GM12878 (cell line): ENCODE measurements around the gene FCRL2. TPM values are rescaled to one million over a fixed set of nuclear protein-coding genes. Genes with fewer than 3 reads are reported as not detected.

Source experiments
- ATAC-seq: fragments of 200-7000 bp; cut with Tn5 transposase; 3 replicates; pipeline ENCODE4 v1.9.1; 2020; ENCODE audit warnings: mild to moderate bottlenecking, moderate library complexity
- BruUV-seq: library from RNA; stranded (reverse); fragments of 400-500 nt; replicated peaks from 2 replicates; lab custom pipeline; 2021; lab: Mats Ljungman, UMichigan
- CTCF ChIA-PET: fragments of 300-600 bp; sonication (Branson Sonifier 250); formaldehyde crosslinking; extraction: SDS; loops from one replicate; lab custom pipeline; 2021; ENCODE audit warnings: inconsistent platforms; lab: Yijun Ruan, JAX
- POLR2A ChIA-PET: fragments of 350-600 bp; formaldehyde crosslinking; extraction: SDS; loops from one replicate; lab custom pipeline; 2021; ENCODE audit warnings: inconsistent platforms; lab: Charles Lee
- RAD21 ChIA-PET: fragments of 300-600 bp; sonication (Branson Sonifier 250); formaldehyde crosslinking; loops from one replicate; lab custom pipeline; 2023; ENCODE audit warnings: antibody characterized with exemption; ENCODE audit not compliant: unreplicated experiment; lab: Charles Lee
- SMC1A ChIA-PET: fragments of 300-600 bp; sonication (Branson Sonifier 250); formaldehyde crosslinking; loops from one replicate; lab custom pipeline; 2023; ENCODE audit not compliant: unreplicated experiment, uncharacterized antibody; lab: Charles Lee
- DNase-seq: peaks from one replicate; pipeline ENCODE4 v3.0.0-alpha.2; 2011; ENCODE audit warnings: low read depth, low spot score
- FAIRE-seq: peaks from 3 replicates; lab custom pipeline; 2011; peaks lifted over from hg19 to GRCh38; lab: Jason Lieb, UNC
- H2AFZ ChIP-seq: 2 replicates; pipeline ENCODE4 v1.6.0; 2011; ENCODE audit warnings: low read depth, low read length, control low read depth; ENCODE audit not compliant: control insufficient read depth
- H3K27ac ChIP-seq: 2 replicates; pipeline ENCODE4 v1.5.1; 2011; ENCODE audit warnings: control low read depth; ENCODE audit not compliant: control insufficient read depth, insufficient read depth
- H3K27me3 ChIP-seq, 2 experiments: replicated peaks in 1 of 2; 2 replicates each; pipeline versions ENCODE4 v1.6.0 to v1.6.1; 2011; ENCODE audit warnings: low read length in 1 of 2; ENCODE audit not compliant: control insufficient read depth in 2 of 2, insufficient read depth in 2 of 2
- H3K36me3 ChIP-seq, 2 experiments: 2 replicates each; pipeline ENCODE4 v1.5.1; 2011; ENCODE audit warnings: low read length in 1 of 2; ENCODE audit not compliant: control insufficient read depth in 2 of 2, insufficient read depth in 2 of 2
- H3K4me1 ChIP-seq: 2 replicates; pipeline ENCODE4 v1.6.1; 2011; ENCODE audit warnings: mild to moderate bottlenecking, low read length, moderate library complexity, mixed read lengths; ENCODE audit not compliant: control insufficient read depth, insufficient read depth
- H3K4me2 ChIP-seq: 2 replicates; pipeline ENCODE4 v1.6.0; 2011; ENCODE audit warnings: control low read depth; ENCODE audit not compliant: control insufficient read depth, insufficient read depth
- H3K4me3 ChIP-seq: fragments of 200-600 bp; sonication (generic); 2 replicates; pipeline ENCODE4 v1.5.1; 2016
- H3K79me2 ChIP-seq: 2 replicates; pipeline ENCODE4 v1.6.0; 2011; ENCODE audit warnings: low read length; ENCODE audit not compliant: control insufficient read depth, insufficient read depth
- H3K9ac ChIP-seq: 2 replicates; pipeline ENCODE4 v1.8.0; 2011; ENCODE audit warnings: low read length, control low read depth, mixed read lengths; ENCODE audit not compliant: control insufficient read depth, insufficient read depth
- H3K9me3 ChIP-seq: replicated peaks from 3 replicates; pipeline ENCODE4 v1.5.1; 2011; ENCODE audit warnings: mild to moderate bottlenecking, low read length; ENCODE audit not compliant: control insufficient read depth, insufficient read depth
- H4K20me1 ChIP-seq: 2 replicates; pipeline ENCODE4 v1.6.0; 2011; ENCODE audit not compliant: control insufficient read depth, insufficient read depth
- ASH2L ChIP-seq: fragments of 300-600, 200-600 bp; sonication (generic); IDR thresholded peaks from 2 replicates; pipeline ENCODE4 v1.6.1; 2017; ENCODE audit warnings: low read depth, mild to moderate bottlenecking, borderline replicate concordance
- E2F4 ChIP-seq: IDR thresholded peaks from 2 replicates; pipeline ENCODE4 v1.6.1; 2012; ENCODE audit warnings: low read depth, low read length, improper control_type of control experiment
- KAT2A ChIP-seq: conservative IDR thresholded peaks from 2 replicates; pipeline ENCODE4 v1.6.1; 2011; ENCODE audit warnings: low read depth, low read length; ENCODE audit not compliant: control insufficient read depth
- MEF2B ChIP-seq: fragments of 450-650 bp; IDR thresholded peaks from 2 replicates; pipeline ENCODE4 v1.6.1; 2018; ENCODE audit warnings: mild to moderate bottlenecking, moderate library complexity; ENCODE audit not compliant: partially characterized antibody, poor library complexity, severe bottlenecking
- NKRF ChIP-seq: fragments of 450-650 bp; conservative IDR thresholded peaks from 2 replicates; pipeline ENCODE4 v1.6.1; 2017; ENCODE audit warnings: mild to moderate bottlenecking, moderate library complexity
- NRF1 ChIP-seq: conservative IDR thresholded peaks from 2 replicates; pipeline ENCODE4 v1.6.1; 2011; ENCODE audit warnings: mild to moderate bottlenecking, low read depth, low read length, improper control_type of control experiment
- PAX8 ChIP-seq: fragments of 450-650 bp; IDR thresholded peaks from 2 replicates; pipeline ENCODE4 v1.6.1; 2017; ENCODE audit warnings: mild to moderate bottlenecking, moderate library complexity
- PBX3 ChIP-seq: IDR thresholded peaks from 2 replicates; pipeline ENCODE4 v1.6.1; 2011; ENCODE audit warnings: mild to moderate bottlenecking, low read depth, low read length, moderate library complexity; ENCODE audit not compliant: insufficient replicate concordance
- RUNX3 ChIP-seq: IDR thresholded peaks from 2 replicates; pipeline ENCODE4 v1.6.1; 2012; ENCODE audit warnings: low read length, inconsistent platforms
- SPI1 ChIP-seq: IDR thresholded peaks from 2 replicates; pipeline ENCODE4 v1.6.1; 2011; ENCODE audit warnings: low read depth, mild to moderate bottlenecking, low read length, moderate library complexity, borderline replicate concordance; ENCODE audit not compliant: insufficient read depth
- TCF12 ChIP-seq: IDR thresholded peaks from 2 replicates; pipeline ENCODE4 v1.6.1; 2011; ENCODE audit warnings: low read depth, mild to moderate bottlenecking, low read length
- ZNF384 ChIP-seq: IDR thresholded peaks from 2 replicates; pipeline ENCODE4 v1.6.1; 2012; ENCODE audit warnings: low read depth, mild to moderate bottlenecking, low read length, improper control_type of control experiment, borderline replicate concordance
- WGBS: methylation state at CpG from one replicate; pipeline ENCODE4 v1.1.6; 2016; ENCODE audit warnings: low lambda C conversion rate; ENCODE audit not compliant: insufficient replicate concordance, insufficient coverage; ENCODE audit errors: missing lambda C conversion rate; 5-methylcytosine and 5-hydroxymethylcytosine counted together
- in situ Hi-C: fragments of 300-500 bp; cut with MboI; formaldehyde crosslinking; loops from 9 replicates; pipeline ENCODE4 v1.14.3; 2018; ENCODE audit warnings: mixed read lengths
- intact Hi-C: fragments of 100-400 bp; cut with micrococcal nuclease; formaldehyde crosslinking; loops from one replicate; pipeline ENCODE4 v1.14.2; 2022; ENCODE audit not compliant: unreplicated experiment
- polyA plus RNA-seq, 11 experiments: library from polyadenylated mRNA; depleted of rRNA in 4 of 11; unstranded in 6 of 11; stranded (reverse) in 5 of 11; fragments of >200 nt; fragmentation: Nextera tagmentation in 4 of 11; fragmentation: Illumina TruSeq in 1 of 11; extraction: Ambion mirVana in 4 of 11; extraction: Trizol in 1 of 11; gene quantifications; 1 replicate in 1 of 11; 2 replicates in 10 of 11; pipeline versions ENCODE4 v1.2.1 to v1.2.3, GENCODE V29; 2011 to 2016; ENCODE audit warnings: inconsistent platforms in 2 of 11, missing spikeins in 2 of 11, low read depth in 1 of 11
- total RNA-seq, 4 experiments: library from RNA; depleted of rRNA in 3 of 4; stranded (reverse); fragments of >200 nt in 3 of 4; fragmentation: Illumina TruSeq in 1 of 4; extraction: Trizol in 1 of 4; gene quantifications; 2 replicates each; pipeline versions ENCODE4 v1.2.1 to v1.2.3, GENCODE V29; 2013 to 2021

FCRL2 gene
- total and polyA plus RNA-seq, 10 of the 15 experiments (the other 5 are each of a cell fraction or from before 2014, with no cell fraction given): 0.07 to 7.3 (median 0.61) TPM

GRCh38 chr1:157753611-157754010 is 23.3 kb downstream of the FCRL2 start:
- intact Hi-C loops: no loop called here
- 22% methylated on average over 1 of the region's 1 CpG for WGBS
- Histone ChIP-seq H3K9ac (no peak overlapping the region), H3K4me3 (no peak overlapping the region), H3K79me2 (no peaks in the 10 kb centered on the region), H3K27ac (no peak overlapping the region), H2AFZ (no peak overlapping the region), H3K36me3 (no peaks in the 10 kb centered on the region), H3K4me2 (no peak overlapping the region), H4K20me1 (no peaks in the 10 kb centered on the region), H3K4me1 (no peaks in the 10 kb centered on the region), H3K27me3 (peaks cover 0 to 5% of the 10 kb centered on the region in 2 experiments; a peak in 2 of 4 replicates)
- in situ Hi-C loops: no loop called here
- POLR2A ChIA-PET: no interaction called here
- DNase-seq (no peak), FAIRE-seq (no peak), ATAC-seq (no peak)
- BruUV-seq: no TSS peak
- TF ChIP-seq PBX3 (no peak), RUNX3 (no peak), ASH2L (no peak), TCF12 (no peak), E2F4 (no peak), NKRF (no peak), MEF2B (no peak), ZNF384 (no peak), NRF1 (no peak), SPI1 (no peak), PAX8 (no peak), KAT2A (no peak)
- TF ChIP-seq, all 136 proteins: peak for 0
- SMC1A ChIA-PET: interaction anchor here (0.6 to 1.2 kb wide), 3 partner anchors 27 to 173 kb away, joined by 3 read pairs; no protein-coding TSS in a partner anchor
- CTCF ChIA-PET: no interaction called here
- no peaks in the 10 kb centered on the region; the same call in 2 of the 3 replicates for H3K9me3 ChIP-seq
- RAD21 ChIA-PET: no interaction called here
